Urinary bladder (tissue), 4 donors: ENCODE measurements around the gene VEGFB. TPM values are rescaled to one million over a fixed set of nuclear protein-coding genes. Genes with fewer than 3 reads are reported as not detected.

Experiments used
- DNase-seq: peaks from one replicate; pipeline ENCODE4 v3.0.0-alpha.2; 2015; ENCODE audit errors: extremely low spot score
- H3K27ac ChIP-seq: one replicate; pipeline ENCODE4 v1.5.1; 2013; ENCODE audit warnings: low read depth, mild to moderate bottlenecking, moderate library complexity
- H3K36me3 ChIP-seq: one replicate; pipeline ENCODE4 v1.6.1; 2013; ENCODE audit warnings: mild to moderate bottlenecking, moderate library complexity; ENCODE audit not compliant: insufficient read depth
- H3K4me1 ChIP-seq: one replicate; pipeline ENCODE4 v1.6.1; 2013; ENCODE audit warnings: mild to moderate bottlenecking, moderate library complexity; ENCODE audit not compliant: insufficient read depth
- H3K4me3 ChIP-seq: one replicate; pipeline ENCODE4 v1.5.1; 2013; ENCODE audit warnings: low read depth, low read length
- WGBS: extraction: QIAGEN DNeasy Blood & Tissue Kit; methylation state at CpG from one replicate; pipeline ENCODE4 v1.1.7; 2013; 5-methylcytosine and 5-hydroxymethylcytosine counted together
- polyA plus RNA-seq: library from polyadenylated mRNA; stranded (reverse); fragments of 200-250 nt; gene quantifications from one replicate; pipeline ENCODE4 v1.2.3, GENCODE V29; 2013
- total RNA-seq: library from RNA; depleted of rRNA; stranded (reverse); fragments of >200 nt; gene quantifications from one replicate; pipeline ENCODE4 v1.2.3, GENCODE V29; 2014
- donor health status: healthy with polysubstance abuse.
- donor health status: healthy.

VEGFB gene
- total and polyA plus RNA-seq, 2 donors: 18.9 to 123 TPM

GRCh38 chr11:64230985-64231365 is 3.4 kb upstream of the VEGFB start:
- Histone ChIP-seq H3K4me1 (no peaks in the 10 kb centered on the region), H3K4me3 (peak overlapping the region; percentile 63), H3K36me3 (no peaks in the 10 kb centered on the region), H3K27ac (peak overlapping the region; percentile 91)
- no peak for DNase-seq
- 11% methylated on average over 8 of the region's 8 CpGs for WGBS

GRCh38 chr11:64231546-64231945 is 2.8 kb upstream of the VEGFB start:
- Histone ChIP-seq H3K4me3 (no peak overlapping the region), H3K4me1 (no peaks in the 10 kb centered on the region), H3K36me3 (no peaks in the 10 kb centered on the region), H3K27ac (no peak overlapping the region)
- WGBS: 90% methylated on average over 7 of the region's 7 CpGs
- DNase-seq: no peak

GRCh38 chr11:64232182-64232966 is 2.0 kb upstream of the VEGFB start:
- no peak for DNase-seq
- Histone ChIP-seq H3K36me3 (no peaks in the 10 kb centered on the region), H3K4me3 (no peak overlapping the region), H3K4me1 (no peaks in the 10 kb centered on the region), H3K27ac (no peak overlapping the region)
- 85% methylated on average over 15 of the region's 15 CpGs for whole genome bisulfite sequencing

- no peak for DNase-seq
- no peak overlapping the region for H3K27ac ChIP-seq
- H3K4me3 ChIP-seq: no peak overlapping the region
- H3K4me1 ChIP-seq: no peaks in the 10 kb centered on the region
- WGBS: 89% methylated on average over 8 of the region's 8 CpGs
- H3K36me3 ChIP-seq: no peaks in the 10 kb centered on the region
Measured at GRCh38 chr11:64232967-64233315, 1.4 kb upstream of the VEGFB start.

GRCh38 chr11:64234647-64235379 is 429 bp downstream of the VEGFB start:
- no peaks in the 10 kb centered on the region for H3K4me1 ChIP-seq
- peak overlapping the region; percentile 69 for H3K27ac ChIP-seq
- 2% methylated on average over 80 of the region's 80 CpGs for whole genome bisulfite sequencing
- DNase-seq: no peak
- H3K4me3 ChIP-seq: peak overlapping the region; percentile 86
- H3K36me3 ChIP-seq: no peaks in the 10 kb centered on the region

GRCh38 chr11:64235437-64236161 is 1.2 kb downstream of the VEGFB start:
- Histone ChIP-seq H3K27ac (no peak overlapping the region), H3K4me1 (no peaks in the 10 kb centered on the region), H3K36me3 (no peaks in the 10 kb centered on the region), H3K4me3 (peak overlapping the region; percentile 86)
- no peak for DNase-seq
- 87% methylated on average over 12 of the region's 12 CpGs for WGBS

- Histone ChIP-seq H3K27ac (peak overlapping the region; percentile 3), H3K36me3 (no peaks in the 10 kb centered on the region), H3K4me1 (no peaks in the 10 kb centered on the region), H3K4me3 (no peak overlapping the region)
- DNase-seq: no peak
- WGBS: 69% methylated on average over 12 of the region's 12 CpGs
Measured at GRCh38 chr11:64237484-64237951, 3.1 kb downstream of the VEGFB start.

- H3K27ac ChIP-seq: peak overlapping the region; percentile 3
- WGBS: 88% methylated on average over 9 of the region's 9 CpGs
- H3K4me1 ChIP-seq: no peaks in the 10 kb centered on the region
- no peaks in the 10 kb centered on the region for H3K36me3 ChIP-seq
- no peak overlapping the region for H3K4me3 ChIP-seq
- DNase-seq: no peak
Measured at GRCh38 chr11:64238076-64238475, 3.7 kb downstream of the VEGFB start.

- H3K4me3 ChIP-seq: no peak overlapping the region
- no peak for DNase-seq
- 90% methylated on average over 5 of the region's 5 CpGs for WGBS
- no peak overlapping the region for H3K27ac ChIP-seq
- H3K36me3 ChIP-seq: no peaks in the 10 kb centered on the region
- H3K4me1 ChIP-seq: no peaks in the 10 kb centered on the region
Measured at GRCh38 chr11:64238999-64239398, 4.6 kb downstream of the VEGFB start.

- no peaks in the 10 kb centered on the region for H3K36me3 ChIP-seq
- H3K4me3 ChIP-seq: no peak overlapping the region
- H3K27ac ChIP-seq: peak overlapping the region; percentile 99
- H3K4me1 ChIP-seq: no peaks in the 10 kb centered on the region
- WGBS: 86% methylated on average over 11 of the region's 11 CpGs
- DNase-seq: no peak
Measured at GRCh38 chr11:64239662-64240434, 5.5 kb downstream of the VEGFB start.

- Histone ChIP-seq H3K4me3 (peak within 1 kb of the TSS; percentile 81), H3K36me3 (no peaks in the 10 kb centered on the region), H3K27ac (peak within 1 kb of the TSS; percentile 99), H3K4me1 (no peaks in the 10 kb centered on the region)
- 1% methylated on average over 58 of the region's 58 CpGs for WGBS
- peak; percentile 88 for DNase-seq
Measured at GRCh38 chr11:64240435-64241240, 6.3 kb downstream of the VEGFB start, which contains the start of gene FKBP2. Gene FKBP2 (plus strand): TSS chr11:64241095. CDS start chr11:64242388, 1,293 bp downstream.

GRCh38 chr11:64241241-64241490 is 6.8 kb downstream of the VEGFB start:
- Histone ChIP-seq H3K4me1 (no peaks in the 10 kb centered on the region), H3K4me3 (peak overlapping the region; percentile 34), H3K36me3 (no peaks in the 10 kb centered on the region), H3K27ac (peak overlapping the region; percentile 99)
- 2% methylated on average over 24 of the region's 24 CpGs for WGBS
- peak; percentile 97 for DNase-seq
